Keratinocyte (primary cell): ENCODE measurements around the gene TFPT. TPM values are rescaled to one million over a fixed set of nuclear protein-coding genes. Genes with fewer than 3 reads are reported as not detected.

Source experiments
- DNase-seq: peaks from one replicate; pipeline ENCODE4 v3.0.0-alpha.2; 2011; ENCODE audit warnings: low read depth, missing footprints, low spot score
- FAIRE-seq: peaks from 2 replicates; lab custom pipeline; 2011; peaks lifted over from hg19 to GRCh38; lab: Jason Lieb, UNC
- H2AFZ ChIP-seq: 2 replicates; pipeline ENCODE4 v1.6.0; 2012; ENCODE audit warnings: low read length, control low read depth, inconsistent platforms; ENCODE audit not compliant: control insufficient read depth
- H3K27ac ChIP-seq: 2 replicates; pipeline ENCODE4 v1.5.1; 2011; ENCODE audit warnings: low read length; ENCODE audit not compliant: control insufficient read depth, insufficient read depth
- H3K27me3 ChIP-seq: 3 replicates; pipeline ENCODE4 v1.6.0; 2011; ENCODE audit warnings: low read length; ENCODE audit not compliant: control insufficient read depth, insufficient read depth; ENCODE audit errors: extremely low read depth
- H3K36me3 ChIP-seq, 2 experiments: 2 replicates in 1 of 2; 3 replicates in 1 of 2; pipeline ENCODE4 v1.5.1; 2011; ENCODE audit warnings: low read length in 2 of 2, mild to moderate bottlenecking in 1 of 2; ENCODE audit not compliant: control insufficient read depth in 2 of 2, insufficient read depth in 2 of 2; ENCODE audit errors: extremely low read depth in 1 of 2
- H3K4me1 ChIP-seq: 3 replicates; pipeline ENCODE4 v1.5.1; 2011; ENCODE audit warnings: low read length; ENCODE audit not compliant: control insufficient read depth, insufficient read depth; ENCODE audit errors: extremely low read depth
- H3K4me2 ChIP-seq: 3 replicates; pipeline ENCODE4 v1.6.0; 2011; ENCODE audit warnings: low read depth, low read length; ENCODE audit not compliant: control insufficient read depth, insufficient read depth; ENCODE audit errors: extremely low read depth
- H3K4me3 ChIP-seq, 3 experiments: fragments of 200-600 bp in 1 of 3; sonication (generic) in 1 of 3; 2 replicates in 2 of 3; 3 replicates in 1 of 3; pipeline ENCODE4 v1.5.1; 2011 to 2016; ENCODE audit warnings: low read length in 3 of 3, mild to moderate bottlenecking in 3 of 3, control low read depth in 2 of 3, inconsistent platforms in 1 of 3, low read depth in 1 of 3, mixed read lengths in 1 of 3, mixed run types in 1 of 3, moderate library complexity in 1 of 3; ENCODE audit not compliant: control insufficient read depth in 2 of 3, insufficient read depth in 2 of 3; ENCODE audit errors: extremely low read depth in 1 of 3
- H3K79me2 ChIP-seq: 2 replicates; pipeline ENCODE4 v1.6.0; 2012; ENCODE audit warnings: low read length; ENCODE audit not compliant: control insufficient read depth, insufficient read depth
- H3K9ac ChIP-seq: 3 replicates; pipeline ENCODE4 v1.6.0; 2011; ENCODE audit warnings: low read length; ENCODE audit not compliant: control insufficient read depth, insufficient read depth; ENCODE audit errors: extremely low read depth
- H3K9me1 ChIP-seq: 3 replicates; pipeline ENCODE4 v1.6.0; 2011; ENCODE audit warnings: low read length; ENCODE audit not compliant: control insufficient read depth, insufficient read depth; ENCODE audit errors: extremely low read depth
- H3K9me3 ChIP-seq: 2 replicates; pipeline ENCODE4 v1.5.1; 2012; ENCODE audit warnings: low read depth, low read length; ENCODE audit not compliant: control insufficient read depth
- H4K20me1 ChIP-seq: 3 replicates; pipeline ENCODE4 v1.6.0; 2011; ENCODE audit warnings: low read length; ENCODE audit not compliant: control insufficient read depth, insufficient read depth; ENCODE audit errors: extremely low read depth
- EZH2 ChIP-seq: IDR thresholded peaks from one replicate; pipeline ENCODE4 v1.6.1; 2012; ENCODE audit warnings: inconsistent platforms, mild to moderate bottlenecking, low read length, moderate library complexity
- dilution Hi-C: fragments of 300-500 bp; cut with MboI; formaldehyde crosslinking; loops from one replicate; pipeline ENCODE4 v1.7.0; 2020; ENCODE audit warnings: low sequenced_read_pairs; ENCODE audit not compliant: extremely low pct_ligation_motif_present
- polyA plus RNA-seq, 5 experiments: library from polyadenylated mRNA; depleted of rRNA in 3 of 5; stranded (reverse) in 3 of 5; stranded (forward) in 1 of 5; unstranded in 1 of 5; fragments of >200 nt; gene quantifications; 1 replicate in 1 of 5; 2 replicates in 3 of 5; 3 replicates in 1 of 5; pipeline versions ENCODE4 v1.2.1 to v1.2.3, GENCODE V29; 2011 to 2012; ENCODE audit warnings: missing spikeins in 2 of 5, low read depth in 1 of 5, low replicate concordance in 1 of 5
- TF ChIP-seq, protein P1 (sequence below), 3 experiments: IDR thresholded peaks in 1 of 3; conservative IDR thresholded peaks in 1 of 3; optimal IDR thresholded peaks in 1 of 3; 2 replicates in 2 of 3; 3 replicates in 1 of 3; pipeline versions ENCODE3 to v1.5.1; 2011; ENCODE audit warnings: low read length in 3 of 3, mild to moderate bottlenecking in 3 of 3, moderate library complexity in 2 of 3, control low read depth in 1 of 3, inconsistent platforms in 1 of 3; ENCODE audit not compliant: insufficient read depth in 2 of 3; ENCODE audit errors: extremely low read depth in 1 of 3

Gene TFPT
- polyA plus RNA-seq, 1 donor (not counting 4 experiments of a cell fraction or from before 2014, with no cell fraction given) = 6.8 TPM

DNA sequence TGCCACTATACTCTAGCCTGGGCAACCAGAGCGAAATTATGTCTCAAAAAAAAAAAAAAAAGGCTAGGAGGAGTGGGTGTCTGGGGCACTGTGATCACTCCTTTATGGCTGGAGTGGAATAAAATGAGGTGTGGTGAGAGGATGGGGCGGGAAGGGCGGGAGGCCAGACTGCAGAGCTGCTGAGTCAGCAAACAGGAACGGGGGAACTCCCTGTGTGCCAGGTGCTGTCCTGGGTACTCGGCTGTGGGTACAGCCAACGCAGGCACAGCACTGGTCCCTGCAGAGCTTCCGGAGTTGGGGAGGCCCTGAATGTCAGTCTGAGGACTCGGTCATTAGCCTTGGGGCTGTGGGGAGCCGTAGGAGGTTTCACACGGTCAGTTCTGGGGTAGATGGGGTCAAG, 5.8 kb upstream of the TFPT start:
- DNase-seq = no peak
- Histone ChIP-seq H3K9me1 (no peaks in the 10 kb centered on the region), H3K27me3 (no peaks in the 10 kb centered on the region), H3K4me2 (no peak overlapping the region), H3K79me2 (peaks cover 11% of the 10 kb centered on the region), H4K20me1 (no peaks in the 10 kb centered on the region), H3K4me1 (peaks cover 8% of the 10 kb centered on the region), H3K27ac (no peak overlapping the region), H3K9ac (no peak overlapping the region), H3K9me3 (no peaks in the 10 kb centered on the region), H2AFZ (no peak overlapping the region), H3K36me3 (peaks cover 34 to 49% of the 10 kb centered on the region in 2 experiments), H3K4me3 (no peak overlapping the region)
- dilution Hi-C loops = no loop called here
- no peak for FAIRE-seq
- TF ChIP-seq, protein P1, sequence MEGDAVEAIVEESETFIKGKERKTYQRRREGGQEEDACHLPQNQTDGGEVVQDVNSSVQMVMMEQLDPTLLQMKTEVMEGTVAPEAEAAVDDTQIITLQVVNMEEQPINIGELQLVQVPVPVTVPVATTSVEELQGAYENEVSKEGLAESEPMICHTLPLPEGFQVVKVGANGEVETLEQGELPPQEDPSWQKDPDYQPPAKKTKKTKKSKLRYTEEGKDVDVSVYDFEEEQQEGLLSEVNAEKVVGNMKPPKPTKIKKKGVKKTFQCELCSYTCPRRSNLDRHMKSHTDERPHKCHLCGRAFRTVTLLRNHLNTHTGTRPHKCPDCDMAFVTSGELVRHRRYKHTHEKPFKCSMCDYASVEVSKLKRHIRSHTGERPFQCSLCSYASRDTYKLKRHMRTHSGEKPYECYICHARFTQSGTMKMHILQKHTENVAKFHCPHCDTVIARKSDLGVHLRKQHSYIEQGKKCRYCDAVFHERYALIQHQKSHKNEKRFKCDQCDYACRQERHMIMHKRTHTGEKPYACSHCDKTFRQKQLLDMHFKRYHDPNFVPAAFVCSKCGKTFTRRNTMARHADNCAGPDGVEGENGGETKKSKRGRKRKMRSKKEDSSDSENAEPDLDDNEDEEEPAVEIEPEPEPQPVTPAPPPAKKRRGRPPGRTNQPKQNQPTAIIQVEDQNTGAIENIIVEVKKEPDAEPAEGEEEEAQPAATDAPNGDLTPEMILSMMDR (optimal IDR thresholded peaks at IDR 0.05 in 1 of 3, IDR thresholded peaks at IDR 0.05 in 1 of 3, conservative IDR thresholded peaks at IDR 0.05 in 1 of 3; ENCODE audit: extremely low read depth in 1 of 3, insufficient read depth in 2 of 3, low read length in 3 of 3) = no peak
- no peak for TF ChIP-seq EZH2

DNA sequence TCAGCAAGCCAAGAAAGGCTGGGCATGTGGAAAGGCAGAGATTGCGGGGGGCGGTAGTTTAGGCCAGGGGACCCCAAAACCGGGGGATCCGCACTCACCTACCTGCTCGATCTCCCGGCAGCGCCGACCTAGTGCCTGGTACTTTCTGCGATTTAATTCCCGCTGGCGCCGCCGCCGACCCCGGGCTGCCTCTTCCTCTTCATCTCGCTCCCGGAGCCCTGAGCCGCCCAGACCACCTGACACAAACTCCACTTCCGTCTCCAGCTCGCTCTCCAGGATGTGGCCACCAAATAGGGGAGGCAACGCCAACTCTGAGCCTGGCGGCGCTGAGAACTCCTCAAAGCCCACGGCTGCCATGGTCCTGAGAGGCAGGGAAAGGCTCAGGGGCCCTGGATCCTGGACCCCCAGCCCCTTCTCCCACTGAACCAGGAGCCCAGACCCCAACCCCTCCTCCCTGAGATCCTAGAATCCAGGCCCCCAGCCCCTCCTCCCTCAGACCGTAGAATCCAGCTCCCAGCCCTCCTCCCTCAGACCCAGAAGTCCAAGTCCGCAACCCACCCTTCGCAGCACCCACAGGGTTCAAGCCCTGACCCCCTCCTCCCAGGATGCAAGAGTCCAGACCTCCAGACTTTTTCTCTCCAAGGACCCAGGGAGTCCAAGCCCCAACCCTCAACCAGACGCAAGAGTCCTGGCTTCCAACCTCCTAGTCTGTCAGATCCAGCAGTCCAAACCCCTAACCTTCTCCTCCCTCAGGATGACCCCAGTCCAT, 933 bp downstream of the TFPT start:
- no peak for DNase-seq
- peaks cover 12% of the 10 kb centered on the region for H3K4me1 ChIP-seq
- no peak overlapping the region for H2AFZ ChIP-seq
- H3K27me3 ChIP-seq = no peaks in the 10 kb centered on the region
- peak overlapping the region; percentile 81 for H3K4me2 ChIP-seq
- H4K20me1 ChIP-seq = no peaks in the 10 kb centered on the region
- TF ChIP-seq EZH2 = no peak
- TF ChIP-seq, protein P1 (optimal IDR thresholded peaks at IDR 0.05 in 1 of 3, IDR thresholded peaks at IDR 0.05 in 1 of 3, conservative IDR thresholded peaks at IDR 0.05 in 1 of 3; ENCODE audit: extremely low read depth in 1 of 3, insufficient read depth in 2 of 3, low read length in 3 of 3) = no peak
- H3K36me3 ChIP-seq = peaks cover 5 to 13% of the 10 kb centered on the region in 2 experiments
- dilution Hi-C loops = no loop called here
- H3K9me1 ChIP-seq = no peaks in the 10 kb centered on the region
- peaks cover 27% of the 10 kb centered on the region for H3K79me2 ChIP-seq
- peak overlapping the region; percentile 95 for H3K9ac ChIP-seq
- FAIRE-seq = peak; percentile 9
- peak overlapping the region; percentile 96 for H3K27ac ChIP-seq
- peak overlapping the region; percentile 50 to 90 (median 89) for H3K4me3 ChIP-seq
- H3K9me3 ChIP-seq = no peaks in the 10 kb centered on the region
